Erythroblast (primary cell): Measurements from ENCODE around the gene RHOBTB3.

Experiments
- GATA1 ChIP-seq: IDR thresholded peaks from 2 replicates; pipeline ENCODE4 v1.6.1; 2011; ENCODE audit warnings: low read depth, mild to moderate bottlenecking, control low read depth, low read length, moderate library complexity
- POLR2A ChIP-seq: IDR thresholded peaks from 2 replicates; pipeline ENCODE4 v1.6.1; 2011; ENCODE audit warnings: mild to moderate bottlenecking, low read length

DNA sequence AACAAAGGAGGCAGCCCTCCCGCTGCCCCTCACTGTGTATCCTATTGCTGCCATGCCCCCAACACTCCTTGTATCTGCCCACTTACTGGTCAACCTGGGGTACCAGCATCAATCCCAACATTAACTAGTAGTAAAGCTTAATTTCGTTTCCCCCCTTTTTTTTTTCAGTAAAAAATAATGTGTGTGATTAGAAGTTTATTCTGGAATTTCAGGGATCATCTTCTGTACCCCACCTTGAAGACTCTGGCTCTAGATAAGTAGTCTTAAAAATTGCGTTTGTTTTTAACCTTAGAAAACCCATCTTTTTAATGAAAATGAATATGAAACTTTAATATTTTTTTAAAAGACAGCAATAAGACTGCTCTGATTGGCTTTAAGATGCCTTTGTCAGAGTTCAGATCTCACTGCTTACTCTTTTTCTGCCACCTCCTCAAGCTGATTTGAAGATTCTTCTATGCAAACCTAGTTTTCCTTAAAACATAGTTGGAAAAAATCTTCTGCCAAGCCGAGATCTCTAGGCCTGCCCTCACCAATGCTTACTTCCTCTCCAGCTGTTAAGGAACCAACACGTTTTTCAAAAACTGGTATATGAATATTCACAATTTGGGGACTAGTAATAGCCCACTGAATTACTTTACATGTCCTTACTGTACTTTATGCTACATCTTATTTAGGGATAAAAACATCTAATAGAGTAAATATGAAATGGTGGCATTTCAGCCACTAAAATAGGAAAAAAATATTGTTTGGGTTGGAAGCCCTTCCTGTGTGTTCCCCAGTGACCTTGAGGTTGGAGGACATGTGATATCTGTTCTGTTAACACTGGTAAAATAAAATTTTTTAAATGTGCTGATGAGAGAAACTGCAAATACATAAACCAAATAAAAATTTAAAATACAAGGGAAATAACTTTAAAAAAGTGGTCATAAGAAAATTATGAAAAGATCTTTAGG lies 4.0 kb upstream of the RHOBTB3 start:
- peak; percentile 1 for TF ChIP-seq POLR2A
- no peak for TF ChIP-seq GATA1
